ENCODE data around the gene SLAIN2.

SLAIN2 gene

GRCh38 chr4:48334900-48335384, 6.4 kb upstream of the SLAIN2 start:
- DNase-seq (ENCODE audit: low spot score): no peak

GRCh38 chr4:48336146-48336870, 5.0 kb upstream of the SLAIN2 start:
- no peak for DNase-seq (ENCODE audit: low spot score)

GRCh38 chr4:48337731-48338130, 3.6 kb upstream of the SLAIN2 start:
- no peak for DNase-seq (ENCODE audit: low spot score)

GRCh38 chr4:48339642-48340041, 1.7 kb upstream of the SLAIN2 start:
- DNase-seq (ENCODE audit: low spot score): no peak

GRCh38 chr4:48340276-48340964, 909 bp upstream of the SLAIN2 start:
- DNase-seq (ENCODE audit: low spot score): no peak

GRCh38 chr4:48341776-48342605, 662 bp downstream of the SLAIN2 start:
- peak; percentile 82 for DNase-seq (ENCODE audit: low spot score)

GRCh38 chr4:48342606-48342880, 1.2 kb downstream of the SLAIN2 start:
- no peak for DNase-seq (ENCODE audit: low spot score)

- DNase-seq (ENCODE audit: low spot score): no peak
Observed at GRCh38 chr4:48343035-48343434, 1.7 kb downstream of the SLAIN2 start.

- DNase-seq (ENCODE audit: low spot score): no peak
Observed at GRCh38 chr4:48343551-48343950, 2.2 kb downstream of the SLAIN2 start.

GRCh38 chr4:48345542-48345941, 4.2 kb downstream of the SLAIN2 start:
- no peak for DNase-seq (ENCODE audit: low spot score)

- no peak for DNase-seq (ENCODE audit: low spot score)
Observed at GRCh38 chr4:48346594-48346993, 5.3 kb downstream of the SLAIN2 start.

GRCh38 chr4:48347282-48347921, 6.1 kb downstream of the SLAIN2 start:
- DNase-seq (ENCODE audit: low spot score): no peak

- DNase-seq (ENCODE audit: low spot score): no peak
Observed at GRCh38 chr4:48350871-48351270, 9.5 kb downstream of the SLAIN2 start.

- DNase-seq (ENCODE audit: low spot score): no peak
Observed at GRCh38 chr4:48352793-48353192, 11.5 kb downstream of the SLAIN2 start.

GRCh38 chr4:48356355-48356754, 15.0 kb downstream of the SLAIN2 start:
- no peak for DNase-seq (ENCODE audit: low spot score)

- DNase-seq (ENCODE audit: low spot score): no peak
Observed at GRCh38 chr4:48360285-48361011, 19.1 kb downstream of the SLAIN2 start.

GRCh38 chr4:48361012-48361400, 19.7 kb downstream of the SLAIN2 start:
- no peak for DNase-seq (ENCODE audit: low spot score)

- DNase-seq (ENCODE audit: low spot score): no peak
Observed at GRCh38 chr4:48366611-48367010, 25.3 kb downstream of the SLAIN2 start.

GRCh38 chr4:48367016-48367415, 25.7 kb downstream of the SLAIN2 start:
- no peak for DNase-seq (ENCODE audit: low spot score)

- no peak for DNase-seq (ENCODE audit: low spot score)
Observed at GRCh38 chr4:48368389-48368788, 27.1 kb downstream of the SLAIN2 start.

- DNase-seq (ENCODE audit: low spot score): no peak
Observed at GRCh38 chr4:48369248-48369647, 27.9 kb downstream of the SLAIN2 start.

- no peak for DNase-seq (ENCODE audit: low spot score)
Observed at GRCh38 chr4:48369771-48370170, 28.4 kb downstream of the SLAIN2 start.

All from ecto neural progenitor cell (in vitro differentiated cells).